Mucosa of descending colon (tissue), 3 donors: ENCODE results near the gene ADAP1. TPM values are rescaled to one million over a fixed set of nuclear protein-coding genes. Genes with fewer than 3 reads are reported as not detected.

ENCODE experiments used
- ATAC-seq: fragments of 200-7000 bp; cut with Tn5 transposase; one replicate; pipeline ENCODE4 v1.9.1; 2020; ENCODE audit warnings: mild to moderate bottlenecking, moderate library complexity
- DNase-seq, 3 donors: peaks; one replicate each; pipeline ENCODE4 v3.0.0-alpha.2; 2020
- H3K36me3 ChIP-seq: fragments of 200-600 bp; one replicate; pipeline ENCODE4 v1.8.0; 2021; ENCODE audit warnings: low read depth, mild to moderate bottlenecking
- H3K4me1 ChIP-seq: fragments of 200-600 bp; one replicate; pipeline ENCODE4 v1.8.0; 2021; ENCODE audit warnings: low read depth, mild to moderate bottlenecking
- H3K4me3 ChIP-seq: fragments of 200-600 bp; one replicate; pipeline ENCODE4 v1.8.0; 2021; ENCODE audit warnings: mild to moderate bottlenecking
- H3K9me3 ChIP-seq: fragments of 200-600 bp; one replicate; pipeline ENCODE4 v1.8.0; 2021; ENCODE audit warnings: mild to moderate bottlenecking
- CTCF ChIP-seq: fragments of 200-600 bp; IDR thresholded peaks from one replicate; pipeline ENCODE4 v1.8.0; 2022; ENCODE audit warnings: antibody characterized with exemption, mild to moderate bottlenecking
- intact Hi-C, 2 donors: fragments of 100-400 bp; cut with DNase I in 1 of 2; cut with micrococcal nuclease in 1 of 2; formaldehyde crosslinking; loops; one replicate each; pipeline versions ENCODE4 v1.11.0 to v1.11.1; 2022; cut with DNase I, micrococcal nuclease
- total RNA-seq, 3 donors: library from RNA; stranded (reverse); fragmentation: NEBNext Ultra II Directional in 2 of 3; extraction: Animal tissue kit (Norgen Biotek cat#: 25700) in 2 of 3; gene quantifications; one replicate each; pipeline versions ENCODE4 v1.2.1 to v1.2.4, GENCODE V29; 2021 to 2023
- donor health status: DM: no; HTN: no; CAD: no; lungs with moderate emphysema.
- donor health status: DM: no; HTN: no; CAD: no.
- donor health status: DM: no; HTN: yes; CAD: no.

ADAP1 gene
- total RNA-seq, 3 donors from 2014 or later, result 80.7 to 153 (median 98.8) TPM

GRCh38 chr7:974172-974571 is 19.7 kb upstream of the ADAP1 start:
- H3K4me3 ChIP-seq, result peak overlapping the region; percentile 98
- TF ChIP-seq CTCF, result no peak
- ATAC-seq (no peak), DNase-seq (no peak)
- intact Hi-C loops, result no loop called here
- H3K4me1 ChIP-seq, result peaks cover 32% of the 10 kb centered on the region
- H3K9me3 ChIP-seq, result no peaks in the 10 kb centered on the region
- H3K36me3 ChIP-seq, result no peaks in the 10 kb centered on the region

DNA sequence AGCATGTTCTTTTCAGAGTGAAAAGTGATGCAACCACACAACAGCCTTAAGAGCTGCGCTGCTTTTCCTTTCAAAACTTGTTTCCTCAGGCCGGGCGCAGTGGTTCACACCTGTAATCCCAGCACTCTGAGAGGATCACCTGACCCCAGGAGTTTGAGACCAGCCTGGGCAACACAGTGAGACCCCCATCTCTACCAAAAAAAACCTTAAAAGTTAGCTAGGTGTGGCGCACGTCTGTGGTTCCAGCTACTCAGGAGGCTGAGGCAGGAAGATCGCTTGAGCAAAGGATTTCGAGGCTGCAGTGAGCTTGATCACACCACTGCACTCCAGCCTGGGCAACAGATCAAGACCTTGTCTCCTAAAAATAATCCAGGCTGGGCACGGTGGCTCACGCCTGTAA is 18.8 kb upstream of the ADAP1 start:
- DNase-seq, result no peak
- intact Hi-C loops, result no loop called here
- no peak for TF ChIP-seq CTCF
- Histone ChIP-seq H3K4me1 (peaks cover 28% of the 10 kb centered on the region), H3K36me3 (no peaks in the 10 kb centered on the region), H3K9me3 (no peaks in the 10 kb centered on the region), H3K4me3 (no peak overlapping the region)
- ATAC-seq, result no peak

DNA sequence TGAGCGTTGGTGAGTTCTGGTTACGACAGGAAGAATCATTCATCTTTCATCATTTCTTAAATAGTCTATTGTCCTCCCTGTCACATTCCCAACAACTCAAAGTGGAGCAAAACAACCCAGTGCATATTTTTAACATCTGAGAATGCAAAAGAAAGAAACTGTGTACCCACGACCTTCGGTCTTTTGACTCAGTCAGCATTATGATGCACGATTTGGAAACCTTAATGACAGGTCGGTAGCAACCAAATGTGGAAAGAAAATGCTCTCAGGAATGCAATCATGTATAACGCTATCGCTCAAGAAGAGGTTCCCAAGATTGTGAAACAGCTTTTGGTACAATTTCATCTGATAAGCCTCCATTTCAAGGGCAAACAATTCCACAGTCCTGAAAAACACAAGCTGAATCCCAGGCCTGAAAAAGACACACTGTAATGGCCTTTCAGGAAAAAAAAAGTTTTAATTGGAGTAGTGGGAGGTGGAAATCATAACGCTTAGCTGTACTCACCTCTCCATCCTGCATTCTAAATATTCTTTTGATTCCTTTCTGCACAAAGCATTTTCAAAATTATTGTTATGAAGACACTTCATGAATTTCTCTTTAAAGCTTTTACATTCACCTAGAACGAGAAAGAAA is 18.3 kb upstream of the ADAP1 start:
- DNase-seq (no peak), ATAC-seq (no peak)
- Histone ChIP-seq H3K9me3 (no peaks in the 10 kb centered on the region), H3K4me3 (no peak overlapping the region), H3K36me3 (no peaks in the 10 kb centered on the region), H3K4me1 (peaks cover 27% of the 10 kb centered on the region)
- TF ChIP-seq CTCF, result no peak
- intact Hi-C loops, result no loop called here

DNA sequence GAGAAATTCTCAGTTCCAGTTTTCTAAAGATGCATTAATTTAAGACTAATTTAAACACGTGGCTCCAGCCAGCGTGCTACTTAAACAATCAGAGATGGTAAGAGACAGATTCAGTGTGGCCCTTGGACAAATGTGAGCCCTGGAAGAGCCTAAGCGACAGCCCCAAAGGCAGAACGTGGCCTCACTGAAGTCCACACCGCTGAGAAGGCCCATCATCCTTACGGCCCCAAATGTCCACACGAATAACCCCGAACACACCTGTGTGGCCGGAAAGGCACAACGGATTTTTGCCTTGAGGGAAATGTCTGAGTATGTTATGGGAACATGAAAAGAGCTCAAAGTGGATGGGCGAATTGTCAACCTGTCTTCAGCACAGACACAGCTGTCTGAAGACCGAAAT is 17.6 kb upstream of the ADAP1 start:
- H3K9me3 ChIP-seq, result no peaks in the 10 kb centered on the region
- H3K4me3 ChIP-seq, result no peak overlapping the region
- no peak for ATAC-seq
- peaks cover 26% of the 10 kb centered on the region for H3K4me1 ChIP-seq
- no peaks in the 10 kb centered on the region for H3K36me3 ChIP-seq
- no peak for TF ChIP-seq CTCF
- intact Hi-C loops, result no loop called here
- DNase-seq, result no peak

DNA sequence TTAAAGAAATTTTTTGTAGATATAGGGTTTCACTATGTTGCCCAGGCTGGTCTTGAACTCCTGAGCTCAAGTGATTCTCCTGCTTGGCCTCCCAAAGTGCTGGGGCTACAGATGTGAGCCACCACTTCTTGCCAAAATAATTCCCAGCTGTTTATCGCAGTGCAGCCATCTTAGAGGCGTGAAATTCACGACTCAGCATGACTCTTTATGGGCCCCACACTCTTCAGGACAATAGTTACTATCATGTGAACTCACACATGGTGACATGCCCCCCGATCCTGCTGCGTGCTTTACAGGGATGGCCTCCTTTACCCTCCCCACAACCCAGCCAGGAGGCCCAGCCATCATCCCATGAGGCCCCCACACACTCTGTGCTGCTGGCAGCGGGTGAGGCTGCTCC is 16.3 kb upstream of the ADAP1 start:
- no peak for ATAC-seq
- H3K36me3 ChIP-seq, result no peaks in the 10 kb centered on the region
- H3K4me3 ChIP-seq, result no peak overlapping the region
- intact Hi-C loops, result no loop called here
- H3K9me3 ChIP-seq, result no peaks in the 10 kb centered on the region
- H3K4me1 ChIP-seq, result peaks cover 12% of the 10 kb centered on the region
- TF ChIP-seq CTCF, result no peak
- no peak for DNase-seq

GRCh38 chr7:969403-969802 is 14.9 kb upstream of the ADAP1 start:
- DNase-seq (no peak), ATAC-seq (no peak)
- no peak for TF ChIP-seq CTCF
- H3K4me1 ChIP-seq, result peaks cover 9% of the 10 kb centered on the region
- no peaks in the 10 kb centered on the region for H3K9me3 ChIP-seq
- no peaks in the 10 kb centered on the region for H3K36me3 ChIP-seq
- no peak overlapping the region for H3K4me3 ChIP-seq
- intact Hi-C loops, result no loop called here
